ENCODE data around the gene ZNF22.
"Not testable (repeated sequence)": the region's sequence is repeated elsewhere in the genome, so short reads cannot be mapped to it uniquely, and the experiment has no call there.

Gene ZNF22

GRCh38 chr10:44991571-44991970, 9.2 kb upstream of the ZNF22 start:
- no peak for DNase-seq (ENCODE audit: low spot score)

- no peak for DNase-seq (ENCODE audit: low spot score)
Observed at GRCh38 chr10:44992070-44992731, 8.5 kb upstream of the ZNF22 start.

GRCh38 chr10:44992732-44993225, 7.9 kb upstream of the ZNF22 start:
- no peak for DNase-seq (ENCODE audit: low spot score)

- no peak for DNase-seq (ENCODE audit: low spot score)
Observed at GRCh38 chr10:44993226-44993921, 7.3 kb upstream of the ZNF22 start.

- DNase-seq (ENCODE audit: low spot score), result peak; percentile 35
Observed at GRCh38 chr10:44993922-44994751, 6.6 kb upstream of the ZNF22 start.

- DNase-seq (ENCODE audit: low spot score), result no peak
Observed at GRCh38 chr10:44994752-44995530, 5.8 kb upstream of the ZNF22 start.

GRCh38 chr10:44995581-44995913, 5.2 kb upstream of the ZNF22 start:
- no peak for DNase-seq (ENCODE audit: low spot score)

- DNase-seq (ENCODE audit: low spot score), result peak; percentile 48
Observed at GRCh38 chr10:44995914-44996669, 4.6 kb upstream of the ZNF22 start.

- no peak for DNase-seq (ENCODE audit: low spot score)
Observed at GRCh38 chr10:44997105-44997748, 3.5 kb upstream of the ZNF22 start.

GRCh38 chr10:44998146-44998631, 2.5 kb upstream of the ZNF22 start:
- DNase-seq (ENCODE audit: low spot score), result no peak

GRCh38 chr10:45000138-45000751, 478 bp upstream of the ZNF22 start:
- DNase-seq (ENCODE audit: low spot score), result no peak

- peak; percentile 77 for DNase-seq (ENCODE audit: low spot score)
Observed at GRCh38 chr10:45001381-45002148, 842 bp downstream of the ZNF22 start.

- DNase-seq (ENCODE audit: low spot score), result no peak
Observed at GRCh38 chr10:45003432-45004000, 2.8 kb downstream of the ZNF22 start.

GRCh38 chr10:45004661-45005060, 3.9 kb downstream of the ZNF22 start:
- DNase-seq (ENCODE audit: low spot score), result no peak

GRCh38 chr10:45005284-45005683, 4.6 kb downstream of the ZNF22 start:
- DNase-seq (ENCODE audit: low spot score), result no peak

GRCh38 chr10:45006276-45007030, 5.7 kb downstream of the ZNF22 start:
- no peak for DNase-seq (ENCODE audit: low spot score)

- peak; percentile 73 for DNase-seq (ENCODE audit: low spot score)
Observed at GRCh38 chr10:45008524-45009161, 7.9 kb downstream of the ZNF22 start.

GRCh38 chr10:45014557-45014956, 13.8 kb downstream of the ZNF22 start:
- DNase-seq (ENCODE audit: low spot score), result not testable (repeated sequence)

All from AG08396 (cell line).